H1 (cell line): Measurements from ENCODE around the gene MKI67. TPM values are rescaled to one million over a fixed set of nuclear protein-coding genes. Genes with fewer than 3 reads are reported as not detected.

ENCODE experiments used
- CTCF ChIA-PET: fragments of 300-600 bp; sonication (Branson Sonifier 250); formaldehyde crosslinking; loops from one replicate; lab custom pipeline; 2021; ENCODE audit not compliant: partially characterized antibody; lab: Charles Lee
- POLR2A ChIA-PET: fragments of 300-600 bp; sonication (Branson Sonifier 250); formaldehyde crosslinking; loops from one replicate; lab custom pipeline; 2021; ENCODE audit warnings: inconsistent platforms; ENCODE audit not compliant: partially characterized antibody; lab: Charles Lee
- DNase-seq, 2 experiments: peaks; one replicate each; pipeline versions ENCODE4 v3.0.0 to v3.0.0-alpha.2; 2010 to 2022; ENCODE audit warnings: low spot score in 2 of 2, low read depth in 1 of 2, mixed read lengths in 1 of 2
- FAIRE-seq: peaks from 2 replicates; lab custom pipeline; 2011; peaks lifted over from hg19 to GRCh38; lab: Jason Lieb, UNC
- H2AFZ ChIP-seq: 2 replicates; pipeline ENCODE4 v1.8.1; 2012; ENCODE audit warnings: low read length, inconsistent platforms
- H2AK5ac ChIP-seq: 2 replicates; pipeline ENCODE4 v1.6.1; 2013; ENCODE audit warnings: low read depth, low read length
- H2BK120ac ChIP-seq: replicated peaks from 2 replicates; pipeline ENCODE3; 2013; ENCODE audit warnings: low read depth, low read length, inconsistent platforms
- H2BK12ac ChIP-seq: 2 replicates; pipeline ENCODE4 v1.6.1; 2013; ENCODE audit warnings: low read depth, low read length
- H2BK15ac ChIP-seq: 2 replicates; pipeline ENCODE4 v1.6.1; 2013; ENCODE audit warnings: low read length
- H2BK20ac ChIP-seq: 2 replicates; pipeline ENCODE4 v1.6.1; 2013; ENCODE audit warnings: low read length
- H2BK5ac ChIP-seq: 2 replicates; pipeline ENCODE4 v1.6.1; 2013; ENCODE audit warnings: low read depth, low read length
- H3K14ac ChIP-seq: 2 replicates; pipeline ENCODE4 v1.6.1; 2013; ENCODE audit warnings: inconsistent platforms; ENCODE audit not compliant: insufficient read length
- H3K18ac ChIP-seq: 2 replicates; pipeline ENCODE4 v1.6.1; 2013; ENCODE audit warnings: low read length; ENCODE audit errors: extremely low read depth
- H3K23ac ChIP-seq: 2 replicates; pipeline ENCODE4 v1.6.1; 2013; ENCODE audit warnings: inconsistent platforms; ENCODE audit not compliant: insufficient read length
- H3K23me2 ChIP-seq: 2 replicates; pipeline ENCODE4 v1.6.1; 2013; ENCODE audit warnings: low read depth, low read length
- H3K27ac ChIP-seq: 2 replicates; pipeline ENCODE4 v1.6.1; 2011; ENCODE audit warnings: low read depth, low read length, inconsistent platforms
- H3K27me3 ChIP-seq, 4 experiments: replicated peaks in 1 of 4; 1 replicate in 1 of 4; 2 replicates in 3 of 4; pipeline versions ENCODE4 v1.6.1 to v1.8.1; 2011 to 2013; ENCODE audit warnings: low read length in 3 of 4, mild to moderate bottlenecking in 3 of 4, inconsistent platforms in 2 of 4, mixed read lengths in 2 of 4, moderate library complexity in 1 of 4; ENCODE audit not compliant: control insufficient read depth in 3 of 4, insufficient read depth in 3 of 4; ENCODE audit errors: extremely low read depth in 1 of 4
- H3K36me3 ChIP-seq, 4 experiments: 2 replicates each; pipeline versions ENCODE4 v1.6.1 to v1.8.1; 2011 to 2013; ENCODE audit warnings: mild to moderate bottlenecking in 4 of 4, low read length in 3 of 4, moderate library complexity in 2 of 4, control low read depth in 1 of 4, inconsistent platforms in 1 of 4; ENCODE audit not compliant: insufficient read depth in 4 of 4, control insufficient read depth in 2 of 4
- H3K4ac ChIP-seq: replicated peaks from 2 replicates; pipeline ENCODE3; 2013; ENCODE audit warnings: low read length, low read depth, mixed read lengths, inconsistent platforms; ENCODE audit not compliant: insufficient read length
- H3K4me1 ChIP-seq, 4 experiments: replicated peaks in 1 of 4; 1 replicate in 1 of 4; 2 replicates in 3 of 4; pipeline versions ENCODE4 v1.6.1 to v1.8.1; 2011 to 2013; ENCODE audit warnings: low read length in 3 of 4, inconsistent platforms in 2 of 4, mixed read lengths in 1 of 4; ENCODE audit not compliant: insufficient read depth in 4 of 4, control insufficient read depth in 3 of 4
- H3K4me2 ChIP-seq, 2 experiments: 2 replicates each; pipeline versions ENCODE4 v1.6.1 to v1.8.1; 2011 to 2013; ENCODE audit warnings: low read depth in 2 of 2, low read length in 2 of 2, control low read depth in 1 of 2, inconsistent platforms in 1 of 2, mild to moderate bottlenecking in 1 of 2; ENCODE audit not compliant: insufficient read depth in 1 of 2
- H3K4me3 ChIP-seq, 4 experiments: fragments of 200-600, 300-600 bp in 1 of 4; sonication (generic), shearing (Covaris generic), sonication (Bioruptor Twin) in 1 of 4; 2 replicates each; pipeline versions ENCODE4 v1.5.1 to v1.8.1; 2011 to 2016; ENCODE audit warnings: low read length in 4 of 4, low read depth in 3 of 4, control low read depth in 2 of 4, inconsistent platforms in 2 of 4, mild to moderate bottlenecking in 2 of 4, mixed read lengths in 1 of 4, moderate library complexity in 1 of 4; ENCODE audit not compliant: insufficient read depth in 2 of 4; ENCODE audit errors: extremely low read depth in 1 of 4
- H3K56ac ChIP-seq: replicated peaks from 2 replicates; pipeline ENCODE3; 2013; ENCODE audit warnings: low read depth, mild to moderate bottlenecking, mixed read lengths, low read length, inconsistent platforms; ENCODE audit not compliant: insufficient read length
- H3K79me1 ChIP-seq: 2 replicates; pipeline ENCODE4 v1.6.1; 2013; ENCODE audit warnings: low read depth, low read length, control low read depth
- H3K79me2 ChIP-seq, 2 experiments: 2 replicates each; pipeline versions ENCODE4 v1.6.1 to v1.8.1; 2012 to 2013; ENCODE audit warnings: low read length in 2 of 2, mild to moderate bottlenecking in 2 of 2, inconsistent platforms in 1 of 2; ENCODE audit not compliant: insufficient read depth in 2 of 2, control insufficient read depth in 1 of 2
- H3K9ac ChIP-seq, 4 experiments: replicated peaks in 1 of 4; 1 replicate in 1 of 4; 2 replicates in 3 of 4; pipeline versions ENCODE4 v1.6.1 to v1.8.1; 2011 to 2013; ENCODE audit warnings: low read depth in 3 of 4, low read length in 3 of 4, control low read depth in 2 of 4, mild to moderate bottlenecking in 2 of 4, moderate library complexity in 2 of 4, inconsistent platforms in 1 of 4; ENCODE audit errors: extremely low read depth in 1 of 4
- H3K9me3 ChIP-seq, 2 experiments: 2 replicates each; pipeline versions ENCODE4 v1.6.1 to v1.8.1; 2012 to 2013; ENCODE audit warnings: mild to moderate bottlenecking in 2 of 2, moderate library complexity in 2 of 2, control low read depth in 1 of 2, inconsistent platforms in 1 of 2, low read depth in 1 of 2, low read length in 1 of 2, mixed read lengths in 1 of 2; ENCODE audit not compliant: insufficient read depth in 2 of 2
- H4K20me1 ChIP-seq, 2 experiments: replicated peaks in 1 of 2; 2 replicates each; pipeline versions ENCODE3 to v1.8.1; 2011 to 2013; ENCODE audit warnings: inconsistent platforms in 2 of 2, low read length in 2 of 2, mild to moderate bottlenecking in 1 of 2; ENCODE audit not compliant: insufficient read depth in 2 of 2, control insufficient read depth in 1 of 2
- H4K5ac ChIP-seq: 2 replicates; pipeline ENCODE4 v1.6.1; 2013; ENCODE audit warnings: low read length, low read depth, mixed read lengths, inconsistent platforms; ENCODE audit not compliant: insufficient read length
- H4K8ac ChIP-seq: 2 replicates; pipeline ENCODE4 v1.8.0; 2013; ENCODE audit warnings: mild to moderate bottlenecking, moderate library complexity, low read length, inconsistent platforms; ENCODE audit not compliant: insufficient read depth; ENCODE audit errors: extremely low read depth
- H4K91ac ChIP-seq: replicated peaks from 2 replicates; pipeline ENCODE3; 2013; ENCODE audit warnings: low read length, mixed read lengths, inconsistent platforms; ENCODE audit not compliant: insufficient read length
- CHD1 ChIP-seq: IDR thresholded peaks from 2 replicates; pipeline ENCODE4 v1.6.1; 2012; ENCODE audit warnings: low read depth, low read length, improper control_type of control experiment
- TBP ChIP-seq: IDR thresholded peaks from 2 replicates; pipeline ENCODE4 v1.6.1; 2011; ENCODE audit warnings: low read depth, low read length, improper control_type of control experiment
- WGBS, 2 experiments: shearing (Covaris generic) in 1 of 2; methylation state at CpG; one replicate each; pipeline versions ENCODE4 v1.1.6 to v1.1.7; 2013 to 2015; ENCODE audit warnings: low lambda C conversion rate in 2 of 2, mixed read lengths in 2 of 2, inconsistent platforms in 1 of 2, low coverage in 1 of 2, missing lambda C conversion rate in 1 of 2; ENCODE audit not compliant: insufficient replicate concordance in 2 of 2, insufficient coverage in 1 of 2, insufficient read length in 1 of 2; ENCODE audit errors: extremely low coverage in 1 of 2, missing lambda C conversion rate in 1 of 2; 5-methylcytosine and 5-hydroxymethylcytosine counted together
- polyA plus RNA-seq, 7 experiments: library from polyadenylated mRNA; depleted of rRNA in 3 of 7; stranded (reverse) in 5 of 7; unstranded in 2 of 7; fragments of >200 nt in 5 of 7; fragments of 200-250 nt in 2 of 7; gene quantifications; 1 replicate in 5 of 7; 2 replicates in 1 of 7; 4 replicates in 1 of 7; pipeline versions ENCODE4 v1.2.1 to v1.2.3, GENCODE V29; 2011 to 2013; ENCODE audit warnings: missing spikeins in 2 of 7, mixed read lengths in 2 of 7
- total RNA-seq: library from RNA; stranded (reverse); fragmentation: NEBNext Ultra II Directional; extraction: Animal tissue kit (Norgen Biotek cat#: 25700); gene quantifications from 2 replicates; pipeline ENCODE4 v1.2.1, GENCODE V29; 2021

Gene MKI67
- total and polyA plus RNA-seq, 2 of the 8 experiments (the other 6 are each of a cell fraction or from before 2014, with no cell fraction given) = 15.8 to 85.1 TPM

DNA sequence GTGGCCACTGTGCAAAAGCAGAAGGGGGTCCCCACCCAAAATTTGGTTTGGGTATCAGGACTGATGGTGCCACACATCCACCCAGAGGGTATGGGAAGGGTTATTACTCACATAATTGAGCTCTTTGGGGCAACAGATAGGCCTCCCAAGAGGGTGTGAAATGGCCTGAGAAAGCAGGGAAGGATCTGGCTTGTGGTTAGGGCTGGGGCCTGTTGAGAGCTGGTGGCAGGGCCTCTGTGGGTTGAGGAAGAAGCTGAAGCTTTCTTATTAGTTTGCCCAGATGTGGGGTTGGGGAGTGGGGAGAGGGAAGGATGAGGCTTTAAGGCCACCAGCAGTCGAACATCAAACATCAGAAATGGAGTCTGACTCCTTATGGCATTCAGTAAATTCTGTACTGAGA lies 18.3 kb upstream of the MKI67 start:
- H3K23me2 ChIP-seq = no peaks in the 10 kb centered on the region
- H3K79me2 ChIP-seq = no peaks in the 10 kb centered on the region
- TF ChIP-seq TBP = no peak
- TF ChIP-seq CHD1 = no peak
- TF ChIP-seq, all 59 proteins: peak for 0
- Histone ChIP-seq H4K20me1 (no peaks in the 10 kb centered on the region), H4K5ac (no peak overlapping the region), H2AFZ (no peak overlapping the region), H2BK15ac (no peak overlapping the region), H3K36me3 (no peaks in the 10 kb centered on the region), H3K56ac (no peak overlapping the region), H4K91ac (no peak overlapping the region), H3K27me3 (no peaks in the 10 kb centered on the region; a peak in 1 of 7 replicates), H3K4me3 (no peak overlapping the region), H3K4me2 (no peak overlapping the region), H3K9ac (no peak overlapping the region), H3K4ac (no peak overlapping the region), H2AK5ac (no peak overlapping the region), H2BK20ac (no peak overlapping the region), H4K8ac (no peak overlapping the region), H3K18ac (no peak overlapping the region), H3K4me1 (peaks cover 0 to 3% (median under 1%) of the 10 kb centered on the region in 4 experiments; a peak in 3 of 7 replicates), H3K9me3 (no peaks in the 10 kb centered on the region), H2BK12ac (no peak overlapping the region), H3K23ac (no peak overlapping the region), H3K79me1 (no peaks in the 10 kb centered on the region), H3K27ac (no peak overlapping the region), H3K14ac (no peak overlapping the region), H2BK120ac (no peak overlapping the region), H2BK5ac (no peak overlapping the region)
- no peak for DNase-seq
- no peak for FAIRE-seq
- ChIA-PET CTCF (interaction anchor here (1.3 kb wide), 1 partner anchor 52 kb away, joined by 3 read pairs; no protein-coding TSS in a partner anchor), POLR2A (no interaction called here)
- WGBS, 2 experiments = 67% methylated on average over 1 of the region's 1 CpG; no CpG with 5 or more reads in 1 of the 2 experiments
